NCI-H2107 treated with DMSO at 0.1 percent for 48 hours (cell line): ENCODE data around the gene DNAL4.

ENCODE experiments used
- DNase-seq: peaks from one replicate; lab custom pipeline; 2025; ENCODE audit not compliant: unreplicated experiment; lab: John Stamatoyannopoulos, UW

DNAL4 gene

DNA sequence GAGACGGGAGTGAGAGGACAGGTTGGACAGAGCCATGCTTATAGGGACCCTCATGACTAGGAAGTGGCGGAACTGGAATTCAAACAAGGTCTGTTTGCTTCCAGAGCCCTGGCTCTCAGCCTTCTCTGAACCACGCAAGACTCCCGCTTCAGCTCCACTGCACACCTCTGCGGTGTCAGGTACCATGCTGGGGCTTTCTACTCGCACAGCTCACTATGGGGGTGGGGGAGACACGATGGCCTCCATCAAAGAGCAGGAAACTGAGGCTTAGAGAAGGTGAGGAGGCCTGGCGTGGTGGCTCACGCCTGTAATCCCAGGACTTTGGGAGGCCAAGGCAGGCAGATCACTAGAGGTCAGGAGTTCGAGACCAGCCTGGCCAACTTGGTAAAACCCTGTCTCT lies 52.4 kb downstream of the DNAL4 start:
- DNase-seq = no peak

DNA sequence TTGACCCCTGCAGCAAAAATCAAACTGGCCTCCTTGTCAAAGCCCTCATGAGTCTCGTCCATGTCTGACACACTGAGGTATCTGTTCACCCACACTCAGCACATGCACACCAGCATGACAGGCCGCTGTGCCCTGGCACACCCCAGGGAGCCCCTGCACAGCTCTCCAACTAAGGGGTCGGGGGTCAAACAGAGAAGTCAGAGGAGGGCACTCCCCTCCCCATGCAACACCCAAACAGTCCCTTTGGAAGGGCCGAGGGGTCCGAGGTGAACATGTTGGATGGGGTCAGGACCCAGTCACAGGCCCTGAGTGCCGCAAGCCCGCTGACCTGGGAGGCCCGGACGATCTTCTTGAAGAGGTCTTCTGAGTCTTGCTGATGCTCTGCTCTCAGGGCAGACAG lies 52.8 kb downstream of the DNAL4 start:
- DNase-seq = no peak

DNA sequence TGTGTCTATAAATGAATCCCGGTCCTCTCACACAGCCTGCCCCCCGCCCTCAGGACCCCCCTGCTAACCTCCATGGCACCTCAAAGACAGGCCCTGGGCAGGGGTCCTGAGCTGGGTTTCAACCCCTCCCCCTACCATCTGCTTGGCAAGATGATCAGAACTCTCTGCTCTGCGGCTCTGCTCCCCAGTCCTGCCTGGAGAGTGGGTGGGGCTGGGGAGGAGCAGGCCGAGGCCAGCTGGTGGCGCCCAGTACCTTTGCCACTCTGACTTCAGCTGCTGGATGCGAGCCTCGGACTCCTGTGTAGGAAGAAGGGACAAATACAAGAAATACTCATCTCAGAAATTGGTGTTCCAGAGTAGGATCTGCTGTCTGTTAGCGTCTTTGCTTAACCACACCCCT lies 53.2 kb downstream of the DNAL4 start:
- no peak for DNase-seq

DNA sequence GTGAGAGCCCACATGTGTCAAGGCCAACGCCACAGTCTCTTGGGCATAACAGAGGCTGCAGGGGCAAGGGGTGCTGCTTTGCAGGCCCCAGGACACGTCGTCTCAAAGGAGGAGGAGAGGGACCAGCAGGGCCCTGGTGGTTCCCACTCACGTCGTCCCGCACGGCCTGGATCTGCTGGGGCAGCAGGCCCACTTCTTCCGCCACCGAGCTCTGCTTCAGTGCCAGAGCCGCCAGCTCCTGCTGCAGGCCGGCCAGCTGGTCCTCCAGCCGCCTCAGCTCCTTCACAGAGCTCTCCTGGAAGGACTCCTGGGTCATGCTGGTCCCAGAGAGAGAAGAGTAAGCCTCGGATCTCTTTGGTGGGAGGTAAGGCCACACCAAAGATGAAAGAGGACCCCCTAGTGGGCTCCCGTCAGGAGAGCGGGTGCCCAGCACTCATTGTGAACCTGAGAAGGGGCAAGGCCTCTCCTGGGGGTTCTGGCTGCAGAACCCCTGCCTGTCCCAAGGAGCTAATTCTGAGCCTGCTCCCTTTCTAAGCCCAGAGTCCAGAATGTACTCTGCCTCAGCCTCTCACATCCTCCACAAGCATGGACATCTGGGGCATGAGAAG lies 53.7 kb downstream of the DNAL4 start:
- DNase-seq = no peak

DNA sequence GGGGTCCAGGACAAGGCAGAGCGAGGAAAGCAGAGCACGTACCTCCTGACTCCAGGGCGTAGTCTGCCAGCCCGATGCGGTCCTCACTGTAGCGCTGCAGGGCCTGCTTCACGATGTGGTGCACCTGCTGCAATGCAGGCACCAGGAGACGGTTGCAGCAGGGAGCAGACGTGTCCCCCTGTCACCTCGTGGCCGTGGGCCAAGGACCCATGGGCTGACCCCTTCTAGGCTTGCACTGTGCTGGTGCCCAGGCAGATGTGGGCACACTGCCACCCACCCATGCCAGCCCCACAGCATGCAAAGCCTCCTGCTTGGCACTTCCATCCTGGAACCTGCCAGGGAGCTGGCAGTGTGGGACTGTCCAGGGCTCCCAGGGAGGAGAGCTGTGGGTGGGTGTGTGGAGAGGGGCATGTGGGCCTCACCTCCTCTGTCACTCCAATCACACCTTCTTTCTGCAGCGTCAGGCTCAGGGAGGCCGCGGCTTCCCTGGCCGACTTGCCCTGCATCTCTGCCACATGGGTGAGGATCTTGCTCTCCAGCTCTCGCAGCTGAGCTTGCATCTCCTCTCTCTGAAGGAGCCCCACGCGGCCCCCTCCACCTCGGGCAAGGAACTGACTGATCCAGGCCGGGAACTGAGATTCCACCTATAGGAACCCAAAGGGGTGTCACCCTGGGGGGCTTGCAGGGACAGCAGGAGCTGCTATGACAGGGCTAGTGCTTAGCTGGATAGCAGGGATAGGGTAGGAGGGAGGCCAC lies 54.5 kb downstream of the DNAL4 start:
- no peak for DNase-seq

DNA sequence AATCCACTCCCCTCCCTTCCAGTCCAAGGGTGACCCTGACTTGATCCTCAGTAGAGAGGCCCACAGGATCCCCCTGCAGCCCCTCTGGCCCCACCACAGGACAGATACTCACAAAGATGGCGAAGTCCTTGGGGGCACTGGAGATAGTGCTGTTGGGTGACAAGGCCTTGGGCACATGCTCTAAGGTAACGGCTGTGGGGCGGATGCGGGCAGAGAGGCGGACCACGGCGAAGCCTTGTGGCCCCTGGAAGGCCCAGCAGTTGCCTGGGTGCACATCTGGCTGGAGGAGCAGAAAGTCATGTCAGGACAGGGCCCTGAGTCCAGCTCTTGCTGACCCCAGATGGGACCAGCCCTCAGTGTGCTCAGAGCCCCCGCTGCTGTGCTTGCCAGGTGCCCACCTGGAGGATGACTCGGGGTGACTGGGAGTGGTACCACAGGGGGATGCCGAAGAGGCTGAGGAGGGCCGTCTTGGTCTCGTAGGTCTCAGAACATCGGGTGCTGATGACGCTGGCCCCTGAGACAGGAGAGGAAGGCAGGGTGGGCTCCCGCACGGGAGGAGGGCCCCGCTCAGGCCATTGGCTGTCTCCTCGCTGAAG lies 55.4 kb downstream of the DNAL4 start:
- no peak for DNase-seq

DNA sequence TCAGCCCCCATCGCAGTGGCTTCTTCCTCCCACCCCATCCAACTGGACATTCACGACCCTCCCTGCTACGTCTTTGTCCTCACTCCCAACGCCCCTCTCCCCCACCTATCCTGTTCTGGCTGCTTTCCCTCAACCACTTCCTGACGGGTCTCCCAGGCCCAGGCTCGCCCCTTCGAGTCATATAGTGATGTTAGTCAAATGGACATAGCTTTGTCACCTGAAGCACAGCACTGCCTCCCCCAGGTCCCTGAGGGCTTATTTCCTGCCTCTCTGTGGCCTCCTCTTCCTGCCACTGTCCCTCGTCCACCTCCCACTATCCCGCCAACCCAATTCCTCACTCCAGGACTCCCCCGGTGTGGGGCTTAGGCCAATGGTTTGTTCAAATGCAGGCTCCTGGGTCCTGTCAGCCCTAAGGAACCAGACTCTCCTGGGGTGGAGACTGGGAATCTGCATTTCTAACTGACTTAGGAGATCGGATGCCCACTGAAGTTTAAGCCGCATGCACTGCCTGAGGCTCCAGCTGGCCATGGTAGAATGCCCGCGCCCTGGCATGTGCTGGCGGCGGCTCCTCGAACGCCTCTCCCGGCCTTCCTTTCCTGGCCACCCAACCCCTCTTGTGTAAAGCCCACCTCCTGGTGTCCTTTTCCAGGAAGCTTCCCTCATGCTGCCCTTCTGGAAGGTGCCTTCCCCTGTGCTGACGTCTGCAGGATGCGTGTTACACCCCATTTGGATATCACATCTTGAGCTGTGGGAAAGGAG lies 56.5 kb downstream of the DNAL4 start:
- no peak for DNase-seq

DNA sequence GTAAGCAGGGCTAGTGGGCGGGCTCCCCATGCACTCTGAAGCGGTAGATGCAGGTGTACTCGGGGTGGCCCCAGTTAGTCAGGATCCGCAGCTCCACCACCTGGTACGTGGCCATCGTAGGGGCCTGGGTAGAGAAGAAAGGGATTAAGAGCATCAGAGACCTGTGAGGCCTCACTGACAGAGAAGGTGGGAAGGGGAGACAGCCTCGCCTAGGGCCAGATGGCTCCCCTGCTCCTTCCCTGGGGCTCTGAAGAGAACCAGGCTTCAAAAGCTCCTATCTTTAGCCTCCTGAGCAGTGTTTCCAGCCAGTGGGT lies 57.7 kb downstream of the DNAL4 start:
- DNase-seq = peak; percentile 58

DNA sequence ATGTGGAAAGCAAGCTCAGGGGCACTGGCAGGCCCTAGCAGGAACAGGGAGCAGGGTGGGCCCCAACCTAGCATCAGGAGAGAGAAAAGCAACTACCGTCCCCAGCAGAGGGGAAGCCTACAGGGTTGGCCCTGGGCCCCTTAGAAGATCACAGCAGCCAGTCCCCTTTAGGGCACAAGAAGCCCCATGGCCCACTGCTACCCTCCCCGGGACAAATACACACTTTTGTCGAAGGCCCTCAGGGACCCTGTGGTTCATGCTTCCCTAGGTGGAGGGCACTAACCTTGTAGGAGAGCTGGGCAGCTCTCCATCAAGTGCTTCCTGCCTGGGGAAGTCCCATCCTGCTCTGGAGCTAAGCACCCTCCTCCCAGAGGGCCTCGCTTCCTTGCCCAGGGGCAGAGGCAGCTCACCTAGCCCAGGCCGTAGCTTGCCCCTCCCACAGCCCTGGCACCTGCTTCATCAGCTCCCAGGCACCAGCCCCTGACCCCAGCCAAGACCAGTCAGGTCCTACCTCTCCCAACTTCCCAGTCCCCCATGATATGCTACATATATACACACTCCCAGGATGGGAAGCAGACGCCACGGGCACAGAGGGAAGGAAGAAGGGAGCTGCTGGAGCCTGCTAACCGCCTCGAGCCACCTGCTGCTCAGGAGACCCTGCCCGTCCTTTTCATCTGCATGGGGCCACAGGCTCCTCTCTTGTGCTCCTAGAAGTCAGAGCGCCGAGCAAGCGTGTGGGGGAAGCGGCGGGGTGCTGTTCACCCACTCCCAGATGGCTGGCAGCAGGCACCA lies 58.3 kb downstream of the DNAL4 start:
- no peak for DNase-seq

DNA sequence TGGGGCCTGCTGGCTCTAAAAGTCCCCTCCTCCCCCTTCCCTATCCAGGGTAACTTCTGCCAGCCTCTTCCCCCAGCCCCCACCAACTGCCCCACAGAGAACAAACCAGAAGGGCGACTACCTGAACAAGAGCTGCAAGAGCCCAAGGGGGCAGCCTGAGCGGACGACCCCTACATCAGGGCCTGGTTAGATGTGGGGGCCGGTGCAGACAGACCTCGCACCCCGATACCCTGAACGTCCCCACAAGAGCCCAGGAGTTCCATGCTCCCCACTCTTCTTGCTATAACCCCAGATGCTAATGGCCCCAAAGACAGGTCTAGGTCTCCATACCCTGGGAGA lies 58.8 kb downstream of the DNAL4 start:
- no peak for DNase-seq

DNA sequence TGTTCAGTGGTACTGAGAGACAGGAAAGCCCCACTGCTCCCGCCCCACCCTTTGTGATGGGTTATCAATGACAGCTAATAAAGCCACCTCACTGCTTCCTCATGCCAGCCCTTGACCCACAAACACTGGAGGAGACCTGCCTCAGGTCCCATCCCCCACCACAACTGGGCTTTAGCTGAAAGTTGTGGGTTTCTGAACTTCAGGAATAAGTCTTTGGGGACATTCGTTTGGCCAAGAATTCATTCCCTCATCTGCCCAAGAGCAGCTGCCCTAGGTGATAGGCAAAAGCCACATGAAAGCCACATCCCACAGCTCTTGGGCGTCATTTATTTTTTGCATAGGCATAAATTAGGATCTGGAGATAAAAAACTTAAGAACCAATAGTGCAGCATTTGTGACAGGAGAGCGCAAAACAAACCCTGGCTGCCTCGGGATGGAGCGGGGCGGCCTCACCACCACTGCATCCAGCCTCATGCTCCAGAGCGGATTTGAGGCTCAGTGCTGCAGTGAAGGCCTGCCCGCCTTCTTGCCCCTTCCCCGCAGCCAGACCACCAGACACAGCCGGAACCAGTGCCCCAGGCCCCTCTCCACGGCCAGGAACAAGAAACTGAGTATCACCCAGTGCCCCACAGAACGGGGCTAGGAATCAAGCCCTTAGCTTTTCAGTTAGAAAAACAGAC lies 59.4 kb downstream of the DNAL4 start:
- DNase-seq = no peak

DNA sequence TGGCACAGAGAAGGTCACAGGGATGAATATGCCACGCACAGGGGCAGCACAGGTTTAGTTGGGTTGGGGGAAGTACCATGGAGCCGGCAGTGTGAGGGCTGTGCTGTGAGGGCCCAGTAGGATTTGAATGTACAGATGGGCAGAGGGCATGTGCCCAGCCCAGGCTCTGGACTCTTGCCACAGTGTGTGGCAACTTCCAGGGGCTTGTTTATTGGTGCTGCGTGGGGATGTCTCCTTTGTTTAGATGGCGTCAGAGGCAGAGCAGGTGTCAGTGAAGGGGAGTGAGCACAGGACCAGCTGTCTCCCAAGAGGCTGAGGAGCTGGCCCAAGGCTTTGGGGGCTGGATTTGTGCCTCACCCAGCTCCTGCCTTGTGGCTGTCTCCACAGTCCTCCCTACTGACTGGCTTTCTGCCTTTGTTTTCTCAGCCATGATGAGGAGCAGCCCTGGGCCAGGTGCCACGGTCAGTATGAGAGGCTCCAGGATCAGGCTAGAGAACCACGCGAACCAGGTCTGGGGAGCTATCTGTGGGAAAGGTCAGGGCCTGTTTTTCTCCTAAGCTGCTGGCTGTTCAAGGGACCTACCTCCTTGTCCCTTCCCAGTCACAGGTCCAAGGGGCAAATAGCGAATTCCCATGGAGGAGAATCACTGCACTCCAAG lies 60.1 kb downstream of the DNAL4 start:
- peak; percentile 71 for DNase-seq

DNA sequence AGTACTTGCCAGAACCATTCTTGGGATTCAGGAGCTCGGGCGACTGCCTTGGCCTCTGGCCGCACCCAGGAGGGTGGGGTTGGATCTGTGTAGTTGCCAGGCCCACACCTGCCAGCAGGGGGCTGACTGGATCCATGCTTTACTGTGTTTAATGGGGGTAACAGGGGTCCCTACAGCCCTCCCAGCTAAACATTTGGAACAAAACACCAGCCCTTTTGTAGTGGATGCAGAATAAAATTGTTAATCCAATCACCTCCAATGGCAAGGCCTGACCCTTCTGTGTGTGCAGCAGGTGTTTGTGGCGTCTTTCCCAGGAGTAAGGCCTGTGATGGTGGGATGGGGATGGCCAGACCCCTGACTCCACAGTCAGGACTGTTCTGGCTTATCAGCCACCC lies 60.6 kb downstream of the DNAL4 start:
- no peak for DNase-seq

DNA sequence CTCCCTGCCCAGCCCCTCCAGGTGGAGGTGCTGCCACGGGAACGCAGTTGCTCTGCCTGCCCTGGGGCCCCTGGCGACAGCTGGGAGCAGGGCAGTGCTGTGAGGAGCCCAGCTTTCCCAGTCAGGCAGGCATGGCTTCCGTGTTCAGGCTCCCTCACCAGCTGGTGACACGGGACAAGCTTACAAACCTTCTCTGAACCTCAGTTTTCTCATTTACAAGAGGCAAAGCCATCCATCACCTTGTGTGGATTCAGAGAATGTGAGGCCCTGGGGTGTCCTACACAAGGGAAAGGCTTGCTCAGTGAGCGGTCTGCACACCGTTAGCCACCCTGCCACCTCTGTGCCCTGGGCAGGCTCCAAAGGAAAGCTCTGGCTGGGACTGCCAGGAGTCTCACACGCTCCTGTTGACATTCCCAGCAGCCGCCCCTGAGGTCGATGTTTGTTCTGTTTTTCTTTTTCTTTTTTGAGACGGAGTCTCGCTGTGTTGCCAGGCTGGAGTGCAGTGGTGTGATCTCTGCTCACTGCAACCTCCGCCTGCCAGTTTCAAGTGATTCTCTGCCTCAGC lies 61.6 kb downstream of the DNAL4 start:
- DNase-seq = no peak

DNA sequence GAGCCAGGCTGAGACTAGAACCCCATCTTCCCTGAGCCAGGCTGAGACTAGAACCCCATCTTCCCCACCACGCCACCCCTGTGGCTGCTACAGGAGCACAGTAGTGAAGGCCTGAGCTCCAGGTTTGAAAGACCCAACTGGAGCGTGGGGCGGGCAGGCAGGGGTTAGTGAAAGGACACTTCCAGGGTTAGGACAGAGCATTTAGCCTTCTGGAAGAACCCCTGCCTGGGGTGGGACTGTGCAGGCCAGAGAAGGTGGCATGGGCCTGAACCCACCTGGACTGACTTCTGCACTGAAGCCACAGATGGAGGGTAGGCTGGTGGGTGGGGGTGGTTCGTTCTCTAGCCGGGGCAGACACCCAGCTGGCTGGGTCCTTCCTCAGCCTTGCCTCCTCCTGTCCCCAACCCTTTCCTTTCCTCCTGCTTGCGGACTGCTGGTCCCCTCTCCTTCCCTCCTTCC lies 62.2 kb downstream of the DNAL4 start:
- DNase-seq = no peak

DNA sequence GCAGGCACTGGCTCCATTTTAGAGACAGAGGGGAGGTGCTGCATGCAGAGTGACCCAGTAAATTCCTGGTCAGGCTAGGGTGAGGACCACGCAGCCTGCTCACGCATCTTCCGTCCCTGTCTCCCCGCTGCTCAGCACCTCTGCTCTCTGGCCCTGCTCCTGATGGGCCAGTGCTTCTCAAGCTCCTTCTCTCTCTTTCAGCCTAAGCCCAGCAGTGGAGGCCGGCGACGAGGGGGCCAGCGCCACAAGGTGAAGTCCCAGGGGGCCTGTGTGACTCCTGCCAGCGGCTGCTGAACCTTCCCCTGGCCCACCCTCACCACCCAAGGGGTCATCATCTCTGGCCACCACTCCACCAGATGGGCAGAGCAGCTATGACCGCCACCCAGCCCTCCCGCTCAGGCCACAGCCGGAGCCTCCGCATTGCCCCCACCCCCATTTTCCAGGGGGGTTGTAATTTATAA lies 63.5 kb downstream of the DNAL4 start:
- no peak for DNase-seq

DNA sequence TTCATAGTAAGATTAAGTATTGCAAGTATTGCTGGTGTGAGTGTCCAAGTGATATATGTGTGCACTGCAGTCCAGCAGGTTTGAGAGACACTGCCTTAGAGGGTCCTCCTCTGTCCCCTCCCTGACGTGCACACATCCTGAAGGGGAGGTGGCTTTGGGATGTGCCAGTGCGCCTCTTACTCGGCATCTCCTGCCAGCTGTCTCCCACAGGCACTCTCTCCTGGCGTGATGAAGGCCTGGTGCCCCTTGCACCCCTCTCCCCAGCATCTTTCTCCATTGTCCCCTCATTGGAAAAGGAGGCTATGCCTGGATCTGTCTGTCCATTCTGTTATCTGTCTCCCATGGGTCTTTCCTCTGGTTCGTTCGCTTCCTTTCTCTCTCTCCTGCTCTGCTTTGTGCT lies 64.0 kb downstream of the DNAL4 start:
- DNase-seq = no peak

DNA sequence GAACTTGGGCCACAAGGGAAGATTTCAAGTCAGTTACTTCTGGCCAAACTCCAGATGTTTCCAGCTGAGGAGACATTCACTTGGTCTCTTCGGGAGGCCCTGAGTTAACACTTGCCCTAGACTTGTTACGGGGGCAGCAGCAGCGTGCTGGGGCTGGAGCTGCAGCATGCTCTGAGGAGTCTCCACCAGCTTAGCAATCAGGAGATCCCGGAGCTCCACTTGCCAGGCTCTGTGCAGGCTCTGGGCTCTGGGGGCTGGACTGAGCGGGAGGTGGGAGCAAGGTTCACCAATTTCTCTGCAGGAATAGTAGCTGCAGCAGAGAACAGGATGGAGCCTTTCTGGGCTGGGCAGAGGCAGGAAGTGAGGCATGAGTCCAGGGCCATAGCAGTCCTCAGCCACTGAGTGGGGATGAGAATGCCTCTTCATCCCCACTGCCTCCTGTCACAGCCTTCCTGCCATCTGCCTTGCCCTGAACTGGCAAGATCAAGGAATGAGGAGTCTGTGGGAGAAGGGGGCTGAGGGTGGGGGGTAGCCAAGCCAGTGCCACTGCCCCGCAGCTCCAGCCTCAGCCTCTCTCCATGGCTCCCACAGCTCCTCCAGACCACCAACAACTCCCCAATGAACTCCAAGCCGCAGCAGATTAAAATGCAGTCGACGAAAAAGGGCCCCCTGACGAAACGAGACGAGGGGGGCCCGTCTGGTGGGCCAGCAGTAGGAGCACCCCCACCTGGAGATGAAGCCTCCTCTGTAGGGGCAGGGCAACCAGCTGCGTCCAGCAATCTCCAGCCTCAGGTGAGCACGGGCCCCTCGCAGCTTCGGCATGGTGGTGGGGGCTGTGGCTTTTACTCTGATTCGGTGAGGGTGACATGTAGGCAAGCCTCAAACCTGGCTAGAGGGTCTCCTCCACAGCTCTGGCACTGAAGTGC lies 64.8 kb downstream of the DNAL4 start:
- DNase-seq = no peak
